Measurements from ENCODE around the gene SERPINF2.
"Not testable (repeated sequence)": the region's sequence is repeated elsewhere in the genome, so short reads cannot be mapped to it uniquely, and the experiment has no call there.

Gene SERPINF2

GRCh38 chr17:1742371-1743087 is at the start of gene SERPINF2:
TSS of gene SERPINF2 (plus strand) at chr17:1742871. CDS start at chr17:1744996, 2,125 bp downstream.
- no peak for DNase-seq

- DNase-seq, result no peak
Measured at GRCh38 chr17:1693339-1693738, 49.3 kb upstream of the SERPINF2 start.

GRCh38 chr17:1695365-1695764 is 47.3 kb upstream of the SERPINF2 start:
- no peak for DNase-seq

- no peak for DNase-seq
Measured at GRCh38 chr17:1697681-1698080, 45.0 kb upstream of the SERPINF2 start.

GRCh38 chr17:1699891-1700290 is 42.8 kb upstream of the SERPINF2 start:
- not testable (repeated sequence) for DNase-seq

- no peak for DNase-seq
Measured at GRCh38 chr17:1703063-1703462, 39.6 kb upstream of the SERPINF2 start.

GRCh38 chr17:1705004-1705403 is 37.7 kb upstream of the SERPINF2 start:
- DNase-seq, result no peak

GRCh38 chr17:1707107-1707506 is 35.6 kb upstream of the SERPINF2 start:
- DNase-seq, result no peak

GRCh38 chr17:1708791-1709346 is 33.8 kb upstream of the SERPINF2 start:
- not testable (repeated sequence) for DNase-seq

GRCh38 chr17:1709403-1709951 is 33.2 kb upstream of the SERPINF2 start:
- no peak for DNase-seq

- no peak for DNase-seq
Measured at GRCh38 chr17:1709971-1710806, 32.5 kb upstream of the SERPINF2 start, which contains the start of gene TLCD2. TSS of gene TLCD2 (minus strand) at chr17:1710377. CDS start at chr17:1710242, 135 bp downstream.

- DNase-seq, result no peak
Measured at GRCh38 chr17:1710807-1711553, 31.7 kb upstream of the SERPINF2 start.

GRCh38 chr17:1711804-1712203 is 30.9 kb upstream of the SERPINF2 start:
- no peak for DNase-seq

- no peak for DNase-seq
Measured at GRCh38 chr17:1712271-1712670, 30.4 kb upstream of the SERPINF2 start.

- no peak for DNase-seq
Measured at GRCh38 chr17:1713160-1713877, 29.4 kb upstream of the SERPINF2 start.

GRCh38 chr17:1713878-1714426 is 28.7 kb upstream of the SERPINF2 start:
- DNase-seq, result no peak

- DNase-seq, result no peak
Measured at GRCh38 chr17:1714427-1714979, 28.2 kb upstream of the SERPINF2 start.

GRCh38 chr17:1714980-1715802 is 27.5 kb upstream of the SERPINF2 start:
- no peak for DNase-seq

- DNase-seq, result no peak
Measured at GRCh38 chr17:1715803-1716075, 26.9 kb upstream of the SERPINF2 start.

- DNase-seq, result peak; percentile 86 to 90
Measured at GRCh38 chr17:1716076-1716911, 26.4 kb upstream of the SERPINF2 start.
